K562 (cell line): ENCODE measurements around the gene TMEM202. TPM values are rescaled to one million over a fixed set of nuclear protein-coding genes. Genes with fewer than 3 reads are reported as not detected.

Experiments
- ATAC-seq: fragments of 200-7000 bp; cut with Tn5 transposase; 3 replicates; pipeline ENCODE4 v1.9.1; 2020; ENCODE audit warnings: moderate library complexity
- BruUV-seq: library from RNA; stranded (reverse); fragments of 400-500 nt; replicated peaks from 2 replicates; lab custom pipeline; 2021; lab: Mats Ljungman, UMichigan
- CTCF ChIA-PET: fragments of 300-600 bp; formaldehyde crosslinking; extraction: SDS; loops from one replicate; lab custom pipeline; 2021; ENCODE audit warnings: low intra/inter-chr PET ratio; lab: Yijun Ruan, JAX
- POLR2A ChIA-PET: fragments of 300-600, 350-650 bp; sonication (Branson Sonifier 250); formaldehyde crosslinking; extraction: SDS; loops from one replicate; lab custom pipeline; 2021; ENCODE audit warnings: antibody characterized with exemption, inconsistent platforms; lab: Yijun Ruan, JAX
- DNase-seq, 4 experiments: peaks; one replicate each; pipeline versions ENCODE4 v3.0.0 to v3.0.0-alpha.2; 2011 to 2018; ENCODE audit warnings: low spot score in 3 of 4, mixed read lengths in 3 of 4; ENCODE audit errors: extremely low read depth in 1 of 4
- FAIRE-seq: peaks from 2 replicates; lab custom pipeline; 2011; peaks lifted over from hg19 to GRCh38; lab: Jason Lieb, UNC
- H2AFZ ChIP-seq: 2 replicates; pipeline ENCODE4 v1.6.0; 2011; ENCODE audit warnings: low read depth, low read length, control low read depth, inconsistent platforms
- H3K27ac ChIP-seq: fragments of 200-600 bp; 3 replicates; pipeline ENCODE4 v1.8.0; 2011; ENCODE audit warnings: low read depth, mild to moderate bottlenecking, control low read depth, inconsistent platforms, low read length, moderate library complexity, mixed read lengths; ENCODE audit errors: extremely low read depth
- H3K27me3 ChIP-seq, 2 experiments: fragments of 300-600 bp in 1 of 2; 2 replicates in 1 of 2; 3 replicates in 1 of 2; pipeline versions ENCODE4 v1.6.0 to v1.8.0; 2011; ENCODE audit warnings: inconsistent platforms in 2 of 2, low read length in 2 of 2, mild to moderate bottlenecking in 1 of 2, mixed read lengths in 1 of 2, moderate library complexity in 1 of 2; ENCODE audit not compliant: control insufficient read depth in 2 of 2, insufficient read depth in 2 of 2
- H3K36me3 ChIP-seq: fragments of 300-600 bp; 3 replicates; pipeline ENCODE4 v1.8.0; 2011; ENCODE audit warnings: mild to moderate bottlenecking, low read length, inconsistent platforms; ENCODE audit not compliant: control insufficient read depth, insufficient read depth
- H3K4me1 ChIP-seq, 2 experiments: fragments of 200-600 bp in 1 of 2; replicated peaks in 1 of 2; 2 replicates in 1 of 2; 3 replicates in 1 of 2; pipeline versions ENCODE4 v1.5.1 to v1.8.0; 2011; ENCODE audit warnings: inconsistent platforms in 2 of 2, low read length in 2 of 2, mild to moderate bottlenecking in 1 of 2, mixed read lengths in 1 of 2, moderate library complexity in 1 of 2; ENCODE audit not compliant: control insufficient read depth in 2 of 2, insufficient read depth in 2 of 2
- H3K4me2 ChIP-seq: 2 replicates; pipeline ENCODE4 v1.6.1; 2011; ENCODE audit warnings: low read length, control low read depth, inconsistent platforms, mixed read lengths; ENCODE audit not compliant: insufficient read depth
- H3K4me3 ChIP-seq: fragments of 200-600 bp; sonication (generic), shearing (Covaris generic); 2 replicates; pipeline ENCODE4 v1.5.1; 2016; ENCODE audit warnings: control low read depth, inconsistent platforms
- H3K79me2 ChIP-seq: fragments of 200-600 bp; 3 replicates; pipeline ENCODE4 v1.8.0; 2011; ENCODE audit warnings: low read length, inconsistent platforms; ENCODE audit not compliant: control insufficient read depth, insufficient read depth
- H3K9ac ChIP-seq, 2 experiments: 2 replicates each; pipeline versions ENCODE4 v1.6.0 to v1.6.1; 2011; ENCODE audit warnings: low read depth in 2 of 2, low read length in 2 of 2, control low read depth in 1 of 2, inconsistent platforms in 1 of 2, mild to moderate bottlenecking in 1 of 2, mixed read lengths in 1 of 2; ENCODE audit not compliant: insufficient read depth in 1 of 2
- H3K9me1 ChIP-seq: one replicate; pipeline ENCODE4 v1.6.0; 2011; ENCODE audit warnings: inconsistent platforms, mild to moderate bottlenecking, low read length, moderate library complexity; ENCODE audit not compliant: control insufficient read depth, insufficient read depth
- H3K9me3 ChIP-seq: replicated peaks from 2 replicates; pipeline ENCODE4 v1.5.1; 2011; ENCODE audit warnings: low read depth, low read length, inconsistent platforms; ENCODE audit not compliant: control insufficient read depth, insufficient read depth
- H4K20me1 ChIP-seq: replicated peaks from 2 replicates; pipeline ENCODE4 v1.6.1; 2011; ENCODE audit warnings: low read length, inconsistent platforms, mixed read lengths; ENCODE audit not compliant: control insufficient read depth, insufficient read depth
- BCOR ChIP-seq: fragments of 450-650 bp; IDR thresholded peaks from 2 replicates; pipeline ENCODE4 v1.6.1; 2016
- COPS2 ChIP-seq: fragments of 450-650 bp; conservative IDR thresholded peaks from 2 replicates; pipeline ENCODE4 v1.6.1; 2016; ENCODE audit warnings: mild to moderate bottlenecking, moderate library complexity
- CXXC5 ChIP-seq: fragments of 250-450 bp; sonication (Bioruptor Pico); IDR thresholded peaks from 2 replicates; pipeline ENCODE4 v1.8.0; 2022; ENCODE audit warnings: inconsistent platforms, mild to moderate bottlenecking, moderate library complexity
- IRF2 ChIP-seq: sonication (generic); formaldehyde crosslinking; IDR thresholded peaks from 2 replicates; pipeline ENCODE4 v1.8.1; 2022; ENCODE audit warnings: mild to moderate bottlenecking, missing genetic modification reagents
- MYBL2 ChIP-seq, 2 experiments: fragments of 450-650 bp in 1 of 2; sonication (generic) in 1 of 2; formaldehyde crosslinking in 1 of 2; IDR thresholded peaks; 2 replicates each; pipeline versions ENCODE4 v1.6.1 to v1.8.1; 2017 to 2022; ENCODE audit warnings: borderline replicate concordance in 1 of 2, inconsistent platforms in 1 of 2, low read depth in 1 of 2, mild to moderate bottlenecking in 1 of 2, missing genetic modification reagents in 1 of 2, moderate library complexity in 1 of 2
- SMARCB1 ChIP-seq: IDR thresholded peaks from 2 replicates; pipeline ENCODE4 v1.6.1; 2011; ENCODE audit warnings: improper control_type of control experiment, low read depth; ENCODE audit not compliant: insufficient read length
- XRCC5 ChIP-seq: fragments of 200-400 bp; formaldehyde crosslinking; IDR thresholded peaks from 2 replicates; pipeline ENCODE4 v1.6.1; 2017; ENCODE audit warnings: low read depth, mild to moderate bottlenecking, low read length
- ZNF311 ChIP-seq: fragments of 250-450 bp; sonication (Bioruptor Pico); IDR thresholded peaks from 2 replicates; pipeline ENCODE4 v1.4.0; 2020; ENCODE audit warnings: mild to moderate bottlenecking, moderate library complexity
- ZNF740 ChIP-seq, 3 experiments: fragments of 200-800 bp in 1 of 3; sonication (Bioruptor generic) in 1 of 3; sonication (generic) in 1 of 3; formaldehyde crosslinking in 1 of 3; IDR thresholded peaks; 2 replicates each; pipeline versions ENCODE4 v1.6.1 to v1.8.0; 2016 to 2022; ENCODE audit warnings: mild to moderate bottlenecking in 2 of 3, missing compliant biosample characterization in 2 of 3, missing genetic modification characterization in 2 of 3, missing genetic modification reagents in 1 of 3
- in situ Hi-C: fragments of 300-500 bp; cut with MboI; formaldehyde crosslinking; loops from 4 replicates; pipeline ENCODE4 v1.15.0; 2018; ENCODE audit warnings: inconsistent platforms, mixed read lengths
- intact Hi-C: fragments of 100-400 bp; cut with micrococcal nuclease; formaldehyde crosslinking; loops from 2 replicates; pipeline ENCODE4 v1.14.2; 2022
- polyA plus RNA-seq, 8 experiments: library from polyadenylated mRNA; depleted of rRNA in 4 of 8; stranded (reverse) in 5 of 8; unstranded in 3 of 8; fragments of >200 nt; fragmentation: Nextera tagmentation in 2 of 8; fragmentation: Illumina TruSeq in 1 of 8; extraction: Ambion mirVana in 2 of 8; extraction: Trizol in 1 of 8; gene quantifications; 2 replicates each; pipeline versions ENCODE4 v1.2.1 to v1.2.3, GENCODE V29; 2011 to 2014; ENCODE audit warnings: inconsistent platforms in 1 of 8, missing spikeins in 1 of 8
- total RNA-seq, 7 experiments: library from RNA; depleted of rRNA in 6 of 7; stranded (reverse); fragments of >200 nt in 6 of 7; fragmentation: Illumina TruSeq in 2 of 7; extraction: Trizol in 2 of 7; gene quantifications; 2 replicates each; pipeline versions ENCODE4 v1.2.1 to v1.2.3, GENCODE V29; 2011 to 2021; ENCODE audit warnings: low replicate concordance in 1 of 7

The TMEM202 gene
- total and polyA plus RNA-seq, 9 of the 15 experiments (the other 6 are each of a cell fraction or from before 2014, with no cell fraction given): not detected

GRCh38 chr15:72387741-72388140 lies 10.4 kb upstream of the TMEM202 start:
- CTCF ChIA-PET: no interaction called here
- in situ Hi-C loops: no loop called here
- peaks cover 9 to 20% of the 10 kb centered on the region in 2 experiments; a peak in 4 of 5 replicates for H3K27me3 ChIP-seq

More at GRCh38 chr15:72387741-72388140, 10.4 kb upstream of the TMEM202 start:
- no peaks in the 10 kb centered on the region for H4K20me1 ChIP-seq
- H3K9me3 ChIP-seq: no peaks in the 10 kb centered on the region
- no peaks in the 10 kb centered on the region for H3K36me3 ChIP-seq
- DNase-seq (no peak), ATAC-seq (no peak), FAIRE-seq (no peak)
- H3K9ac ChIP-seq: no peak overlapping the region
- H3K4me1 ChIP-seq: no peaks in the 10 kb centered on the region
- POLR2A ChIA-PET: no interaction called here
- BruUV-seq: no TSS peak
- H3K9me1 ChIP-seq: no peaks in the 10 kb centered on the region
- no peak overlapping the region for H3K4me3 ChIP-seq
- intact Hi-C loops: no loop called here
- H3K27ac ChIP-seq: no peak overlapping the region
- TF ChIP-seq BCOR: no peak
- TF ChIP-seq ZNF740 (CRISPR knock-in tag; IDR thresholded peaks at IDR 0.05): no peak
- TF ChIP-seq ZNF740 (tag; IDR thresholded peaks at IDR 0.05): no peak
- TF ChIP-seq ZNF311 (CRISPR knock-in tag): no peak
- TF ChIP-seq IRF2 (CRISPR knock-in tag): no peak
- no peak for TF ChIP-seq MYBL2 (IDR thresholded peaks at IDR 0.05; ENCODE audit: low read depth)
- no peak for TF ChIP-seq MYBL2 (CRISPR knock-in tag; IDR thresholded peaks at IDR 0.05; ENCODE audit: borderline replicate concordance)
- no peak for TF ChIP-seq XRCC5
- no peak for TF ChIP-seq CXXC5 (CRISPR knock-in tag)
- TF ChIP-seq COPS2: no peak
- TF ChIP-seq SMARCB1: no peak
- no peak overlapping the region for H2AFZ ChIP-seq
- no peak overlapping the region for H3K4me2 ChIP-seq
- no peaks in the 10 kb centered on the region for H3K79me2 ChIP-seq
